Esophagus muscularis mucosa (tissue), 4 donors: Measurements from ENCODE around the gene HEMGN.

Experiments used
- EP300 ChIP-seq: sonication (generic); formaldehyde crosslinking; IDR thresholded peaks from one replicate; pipeline ENCODE4 v1.6.1; 2017; ENCODE audit warnings: antibody characterized with exemption
- POLR2A ChIP-seq: fragments of 450-650 bp; IDR thresholded peaks from one replicate; pipeline ENCODE4 v1.6.1; 2017; ENCODE audit warnings: antibody characterized with exemption, moderate library complexity, mild to moderate bottlenecking, low read depth
- POLR2AphosphoS5 ChIP-seq, 2 donors: sonication (generic); formaldehyde crosslinking; IDR thresholded peaks; one replicate each; pipeline ENCODE4 v1.6.1; 2017; ENCODE audit warnings: antibody characterized with exemption in 2 of 2
- TF ChIP-seq, protein P1 (sequence below), 3 experiments: fragments of 200-600 bp in 2 of 3; fragments of 450-650 bp in 1 of 3; sonication (generic) in 2 of 3; IDR thresholded peaks; one replicate each; pipeline ENCODE4 v1.5.1; 2017 to 2019; ENCODE audit warnings: antibody characterized with exemption in 3 of 3, mild to moderate bottlenecking in 2 of 3, moderate library complexity in 1 of 3

DNA sequence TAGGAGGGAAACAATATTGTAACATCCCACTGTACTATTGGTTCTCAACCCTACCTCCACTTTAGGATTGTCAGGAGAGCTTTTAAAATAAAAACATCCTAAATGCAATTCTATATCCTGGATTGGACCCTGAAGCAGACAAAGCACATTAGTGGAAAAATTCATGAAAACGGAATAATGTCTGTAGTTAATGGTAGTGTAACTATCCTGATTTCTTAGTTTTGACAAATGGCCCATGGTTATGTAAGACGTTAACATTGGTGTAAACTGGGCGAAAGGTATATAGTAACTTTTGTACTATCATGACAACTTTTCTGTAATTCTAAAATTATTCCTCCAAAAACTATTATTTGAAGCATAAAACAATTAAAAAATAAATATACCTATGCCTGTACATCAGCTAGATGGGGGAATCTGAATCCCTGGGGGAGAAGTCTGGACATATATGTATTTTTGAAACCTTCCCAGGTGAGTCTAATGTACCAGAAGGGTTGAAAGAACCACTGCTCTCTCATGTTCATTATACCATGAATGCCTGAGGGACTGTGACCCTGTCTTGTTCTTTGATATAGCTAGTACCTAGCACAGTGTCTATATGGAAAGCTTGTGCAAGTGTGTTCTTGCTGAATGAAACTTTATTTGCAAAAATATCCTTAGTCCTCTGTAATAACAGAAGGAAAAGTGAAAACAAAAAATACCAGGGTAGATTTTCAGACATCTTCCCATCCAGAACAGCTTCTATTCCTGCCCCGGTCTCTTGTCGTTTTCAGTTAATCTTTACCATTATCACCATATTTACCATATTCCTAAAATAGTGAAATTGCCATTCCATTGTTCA is 12.3 kb downstream of the HEMGN start:
- TF ChIP-seq, protein P1, sequence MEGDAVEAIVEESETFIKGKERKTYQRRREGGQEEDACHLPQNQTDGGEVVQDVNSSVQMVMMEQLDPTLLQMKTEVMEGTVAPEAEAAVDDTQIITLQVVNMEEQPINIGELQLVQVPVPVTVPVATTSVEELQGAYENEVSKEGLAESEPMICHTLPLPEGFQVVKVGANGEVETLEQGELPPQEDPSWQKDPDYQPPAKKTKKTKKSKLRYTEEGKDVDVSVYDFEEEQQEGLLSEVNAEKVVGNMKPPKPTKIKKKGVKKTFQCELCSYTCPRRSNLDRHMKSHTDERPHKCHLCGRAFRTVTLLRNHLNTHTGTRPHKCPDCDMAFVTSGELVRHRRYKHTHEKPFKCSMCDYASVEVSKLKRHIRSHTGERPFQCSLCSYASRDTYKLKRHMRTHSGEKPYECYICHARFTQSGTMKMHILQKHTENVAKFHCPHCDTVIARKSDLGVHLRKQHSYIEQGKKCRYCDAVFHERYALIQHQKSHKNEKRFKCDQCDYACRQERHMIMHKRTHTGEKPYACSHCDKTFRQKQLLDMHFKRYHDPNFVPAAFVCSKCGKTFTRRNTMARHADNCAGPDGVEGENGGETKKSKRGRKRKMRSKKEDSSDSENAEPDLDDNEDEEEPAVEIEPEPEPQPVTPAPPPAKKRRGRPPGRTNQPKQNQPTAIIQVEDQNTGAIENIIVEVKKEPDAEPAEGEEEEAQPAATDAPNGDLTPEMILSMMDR (IDR thresholded peaks at IDR 0.05), result no peak
- TF ChIP-seq POLR2A, result no peak
- no peak for TF ChIP-seq POLR2AphosphoS5 (IDR thresholded peaks at IDR 0.05)
- no peak for TF ChIP-seq EP300
